ENCODE data around the gene OR10G3.

GRCh38 chr14:21526672-21527317, 53.1 kb downstream of the OR10G3 start:
- TF ChIP-seq CTCF (IDR thresholded peaks at IDR 0.05; ENCODE audit: poor library complexity, severe bottlenecking) = no peak
- peak; percentile 13 for TF ChIP-seq SMC3 (conservative IDR thresholded peaks at IDR 0.05; ENCODE audit: poor library complexity)
- TF ChIP-seq EZH2 (IDR thresholded peaks at IDR 0.05; ENCODE audit: borderline replicate concordance, insufficient read depth, low read length, poor library complexity, severe bottlenecking) = no peak
- peak; percentile 46 for TF ChIP-seq POLR2AphosphoS5 (IDR thresholded peaks at IDR 0.05)
- no peak for TF ChIP-seq RAD21 (conservative IDR thresholded peaks at IDR 0.05)
- TF ChIP-seq MXI1 (conservative IDR thresholded peaks at IDR 0.05; ENCODE audit: poor library complexity, severe bottlenecking) = no peak
- TF ChIP-seq TAF1 (IDR thresholded peaks at IDR 0.05; ENCODE audit: low read depth) = peak; percentile 31
- TF ChIP-seq REST (IDR thresholded peaks at IDR 0.05; ENCODE audit: borderline replicate concordance) = no peak

Measured in neural cell (in vitro differentiated cells).